DOHH2 (cell line): ENCODE data around the gene VPS37D.

ENCODE experiments used
- H3F3A ChIP-seq: fragments of 200-600 bp; sonication (generic), shearing (Covaris generic); 2 replicates; pipeline ENCODE4 v1.6.0; 2016; ENCODE audit warnings: antibody characterized with exemption, mild to moderate bottlenecking; ENCODE audit not compliant: control insufficient read depth, insufficient read depth
- H3K27ac ChIP-seq: fragments of 200-600 bp; sonication (generic); 2 replicates; pipeline ENCODE4 v1.5.1; 2014; ENCODE audit warnings: low read depth, mild to moderate bottlenecking, low read length, moderate library complexity
- H3K27me3 ChIP-seq: fragments of 200-600 bp; sonication (generic); 2 replicates; pipeline ENCODE4 v1.6.1; 2014; ENCODE audit warnings: mild to moderate bottlenecking, low read length, mixed read lengths; ENCODE audit not compliant: control insufficient read depth
- H3K36me3 ChIP-seq: fragments of 200-600 bp; sonication (generic); 2 replicates; pipeline ENCODE4 v1.6.1; 2014; ENCODE audit warnings: mild to moderate bottlenecking, low read length, moderate library complexity, mixed read lengths; ENCODE audit not compliant: control insufficient read depth
- H3K4me1 ChIP-seq: fragments of 200-600 bp; sonication (generic); 2 replicates; pipeline ENCODE4 v1.6.1; 2014; ENCODE audit warnings: mild to moderate bottlenecking, low read length, mixed read lengths; ENCODE audit not compliant: control insufficient read depth
- H3K4me2 ChIP-seq: fragments of 200-600 bp; sonication (generic); 2 replicates; pipeline ENCODE4 v1.6.0; 2014; ENCODE audit warnings: mild to moderate bottlenecking, low read length, moderate library complexity
- H3K4me3 ChIP-seq: fragments of 200-600 bp; sonication (generic); 2 replicates; pipeline ENCODE4 v1.5.1; 2014; ENCODE audit warnings: mild to moderate bottlenecking, low read length, mixed read lengths
- H3K79me2 ChIP-seq: fragments of 200-600 bp; sonication (generic); 2 replicates; pipeline ENCODE4 v1.6.1; 2014; ENCODE audit warnings: mild to moderate bottlenecking, low read length, mixed read lengths; ENCODE audit not compliant: control insufficient read depth
- H3K9me2 ChIP-seq: fragments of 200-600 bp; sonication (generic); replicated peaks from 2 replicates; pipeline ENCODE4 v1.6.1; 2014; ENCODE audit warnings: mild to moderate bottlenecking, low read length, mixed read lengths; ENCODE audit not compliant: control insufficient read depth
- H3K9me3 ChIP-seq: fragments of 200-600 bp; sonication (generic); 2 replicates; pipeline ENCODE4 v1.6.1; 2014; ENCODE audit warnings: antibody characterized with exemption, low read length, mixed read lengths; ENCODE audit not compliant: control insufficient read depth, insufficient read depth
- H4K20me1 ChIP-seq: fragments of 200-600 bp; sonication (generic); 2 replicates; pipeline ENCODE4 v1.6.0; 2014; ENCODE audit warnings: low read depth, mild to moderate bottlenecking, antibody characterized with exemption, low read length, moderate library complexity; ENCODE audit not compliant: control insufficient read depth, insufficient read depth
- CTCF ChIP-seq: fragments of 200-600 bp; sonication (generic); IDR thresholded peaks from one replicate; pipeline ENCODE4 v1.5.1; 2014; ENCODE audit warnings: antibody characterized with exemption, mild to moderate bottlenecking, low read depth, low read length; ENCODE audit not compliant: poor library complexity, severe bottlenecking
- EZH2phosphoT487 ChIP-seq: fragments of 200-600 bp; sonication (generic); IDR thresholded peaks from 2 replicates; pipeline ENCODE4 v1.6.1; 2017; ENCODE audit warnings: borderline replicate concordance, mild to moderate bottlenecking, antibody characterized with exemption, low read length, moderate library complexity, mixed read lengths

Gene VPS37D

DNA sequence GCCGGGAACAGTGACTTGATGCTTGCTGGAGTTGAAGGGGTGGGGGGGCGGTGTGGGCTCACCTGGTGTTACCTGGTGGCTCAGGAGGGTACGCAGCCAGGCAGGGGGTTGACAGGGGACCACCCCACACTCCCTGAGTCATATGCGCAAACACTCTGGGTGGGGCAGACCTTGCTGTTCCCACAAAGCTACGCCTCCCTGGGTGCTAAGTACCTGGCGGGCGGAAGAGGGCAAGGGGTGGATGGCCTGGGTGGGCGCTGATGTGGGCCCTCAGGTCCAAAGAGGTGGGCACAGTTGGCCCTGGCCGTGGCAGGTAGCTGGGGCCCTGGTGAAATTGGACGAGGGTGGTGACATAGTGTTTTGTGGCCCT, 37.9 kb downstream of the VPS37D start:
- H3K9me3 ChIP-seq = no peaks in the 10 kb centered on the region
- H3K27me3 ChIP-seq = no peaks in the 10 kb centered on the region
- H3K9me2 ChIP-seq = no peaks in the 10 kb centered on the region
- H3K36me3 ChIP-seq = no peaks in the 10 kb centered on the region
- no peak overlapping the region for H3K4me3 ChIP-seq
- peaks cover 13% of the 10 kb centered on the region for H3K4me1 ChIP-seq
- no peaks in the 10 kb centered on the region for H3F3A ChIP-seq
- no peak overlapping the region for H3K4me2 ChIP-seq
- no peaks in the 10 kb centered on the region for H3K79me2 ChIP-seq
- TF ChIP-seq CTCF (no peak), EZH2phosphoT487 (no peak)
- no peak overlapping the region for H3K27ac ChIP-seq
- no peaks in the 10 kb centered on the region for H4K20me1 ChIP-seq

GRCh38 chr7:73706126-73707044, 38.8 kb downstream of the VPS37D start:
- H3K9me2 ChIP-seq = no peaks in the 10 kb centered on the region
- no peaks in the 10 kb centered on the region for H3K27me3 ChIP-seq
- no peaks in the 10 kb centered on the region for H3K9me3 ChIP-seq
- no peak overlapping the region for H3K4me3 ChIP-seq
- H3K79me2 ChIP-seq = no peaks in the 10 kb centered on the region
- H3F3A ChIP-seq = no peaks in the 10 kb centered on the region
- H3K4me2 ChIP-seq = no peak overlapping the region
- H4K20me1 ChIP-seq = no peaks in the 10 kb centered on the region
- peaks cover 13% of the 10 kb centered on the region for H3K4me1 ChIP-seq
- no peak for TF ChIP-seq EZH2phosphoT487
- TF ChIP-seq CTCF = no peak
- H3K27ac ChIP-seq = no peak overlapping the region
- no peaks in the 10 kb centered on the region for H3K36me3 ChIP-seq

DNA sequence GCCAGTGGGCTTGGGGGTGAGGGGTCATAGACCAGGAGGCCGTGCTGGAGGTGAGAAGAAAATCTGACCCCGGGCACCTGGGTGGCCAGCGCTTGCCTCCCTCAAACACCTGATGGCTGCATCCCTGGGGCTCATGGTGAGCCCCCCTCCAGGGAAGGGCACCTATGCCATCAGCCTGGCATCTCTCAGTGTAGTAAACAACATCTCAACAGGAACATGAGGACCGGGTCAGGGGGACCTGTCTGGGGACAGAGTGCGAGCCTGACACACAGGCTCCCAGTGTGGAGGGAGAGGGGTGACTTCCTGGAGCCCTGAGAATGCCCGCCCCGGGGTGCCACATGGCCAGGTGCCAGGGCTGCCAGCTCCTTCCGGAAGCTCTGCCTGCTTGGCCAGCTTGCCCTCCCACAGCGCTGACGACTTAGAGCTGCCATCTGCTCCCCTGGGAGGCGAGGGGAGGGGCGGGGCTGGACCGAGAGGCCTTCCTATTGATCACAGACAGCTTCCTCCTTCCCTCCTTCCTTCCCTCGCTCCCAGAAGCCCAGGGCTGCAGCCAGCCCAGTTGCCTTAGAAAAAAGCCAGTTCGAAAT, 39.5 kb downstream of the VPS37D start:
- peaks cover 13% of the 10 kb centered on the region for H3K4me1 ChIP-seq
- H3K9me3 ChIP-seq = no peaks in the 10 kb centered on the region
- H3K9me2 ChIP-seq = no peaks in the 10 kb centered on the region
- H3K79me2 ChIP-seq = no peaks in the 10 kb centered on the region
- no peaks in the 10 kb centered on the region for H3F3A ChIP-seq
- TF ChIP-seq CTCF (no peak), EZH2phosphoT487 (no peak)
- no peaks in the 10 kb centered on the region for H4K20me1 ChIP-seq
- no peak overlapping the region for H3K4me3 ChIP-seq
- H3K36me3 ChIP-seq = no peaks in the 10 kb centered on the region
- H3K4me2 ChIP-seq = peak overlapping the region; percentile 19
- no peaks in the 10 kb centered on the region for H3K27me3 ChIP-seq
- no peak overlapping the region for H3K27ac ChIP-seq
